Body of pancreas (tissue), 4 donors: ENCODE results near the gene CMKLR1.

Experiments
- POLR2A ChIP-seq, 3 donors: fragments of 450-650 bp; IDR thresholded peaks; one replicate each; pipeline ENCODE4 v1.6.1; 2016; ENCODE audit warnings: antibody characterized with exemption in 3 of 3, mild to moderate bottlenecking in 2 of 3
- TF ChIP-seq, protein P1 (sequence below), 7 experiments: fragments of 450-650 bp in 4 of 7; fragments of 200-600 bp in 3 of 7; sonication (generic) in 3 of 7; IDR thresholded peaks; one replicate each; pipeline ENCODE4 v1.5.1; 2016 to 2019; ENCODE audit warnings: antibody characterized with exemption in 7 of 7

DNA sequence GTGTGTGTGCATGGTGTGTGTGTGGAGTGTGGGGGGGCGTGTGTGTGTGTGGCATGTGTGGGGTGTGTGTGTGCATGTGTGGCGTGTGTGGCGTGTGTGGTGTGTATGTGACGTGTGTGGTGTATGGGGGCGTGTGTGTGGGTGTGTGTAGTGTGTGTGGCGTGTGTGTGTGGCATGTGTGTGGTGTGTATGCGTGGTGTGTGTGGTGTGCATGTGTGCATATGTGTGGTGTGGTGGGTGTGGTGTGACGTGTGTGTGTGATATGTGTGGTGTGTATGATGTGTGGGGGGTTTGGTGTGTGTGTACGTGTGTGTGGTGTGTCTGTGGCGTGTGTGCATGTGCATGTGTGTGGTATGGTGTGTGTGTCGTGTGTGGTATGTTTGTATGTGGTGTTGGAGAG, 24.1 kb upstream of the CMKLR1 start:
- TF ChIP-seq, protein P1, sequence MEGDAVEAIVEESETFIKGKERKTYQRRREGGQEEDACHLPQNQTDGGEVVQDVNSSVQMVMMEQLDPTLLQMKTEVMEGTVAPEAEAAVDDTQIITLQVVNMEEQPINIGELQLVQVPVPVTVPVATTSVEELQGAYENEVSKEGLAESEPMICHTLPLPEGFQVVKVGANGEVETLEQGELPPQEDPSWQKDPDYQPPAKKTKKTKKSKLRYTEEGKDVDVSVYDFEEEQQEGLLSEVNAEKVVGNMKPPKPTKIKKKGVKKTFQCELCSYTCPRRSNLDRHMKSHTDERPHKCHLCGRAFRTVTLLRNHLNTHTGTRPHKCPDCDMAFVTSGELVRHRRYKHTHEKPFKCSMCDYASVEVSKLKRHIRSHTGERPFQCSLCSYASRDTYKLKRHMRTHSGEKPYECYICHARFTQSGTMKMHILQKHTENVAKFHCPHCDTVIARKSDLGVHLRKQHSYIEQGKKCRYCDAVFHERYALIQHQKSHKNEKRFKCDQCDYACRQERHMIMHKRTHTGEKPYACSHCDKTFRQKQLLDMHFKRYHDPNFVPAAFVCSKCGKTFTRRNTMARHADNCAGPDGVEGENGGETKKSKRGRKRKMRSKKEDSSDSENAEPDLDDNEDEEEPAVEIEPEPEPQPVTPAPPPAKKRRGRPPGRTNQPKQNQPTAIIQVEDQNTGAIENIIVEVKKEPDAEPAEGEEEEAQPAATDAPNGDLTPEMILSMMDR (IDR thresholded peaks at IDR 0.05) = no peak
- TF ChIP-seq POLR2A (IDR thresholded peaks at IDR 0.05) = no peak
